GM18505 (cell line): Measurements from ENCODE around the gene ACAD11.
A peak's percentile ranks its signal among the peaks of the same experiment; 100 is the strongest.
"Not testable (repeated sequence)": the region's sequence is repeated elsewhere in the genome, so short reads cannot be mapped to it uniquely, and the experiment has no call there.

ENCODE experiments used
- ATAC-seq: cut with Tn5 transposase; IDR thresholded peaks from one replicate; pipeline ENCODE4 v1.9.1; 2021; ENCODE audit not compliant: unreplicated experiment
- POLR2A ChIP-seq: IDR thresholded peaks from 4 replicates; pipeline ENCODE4 v1.6.1; 2011; ENCODE audit warnings: borderline replicate concordance; ENCODE audit not compliant: insufficient read depth, insufficient read length; ENCODE audit errors: extremely low read depth

The ACAD11 gene

GRCh38 chr3:132564070-132564465 is 95.5 kb downstream of the ACAD11 start:
- ATAC-seq: no peak
- no peak for TF ChIP-seq POLR2A

- ATAC-seq: no peak
- TF ChIP-seq POLR2A: no peak
These were observed 96.1 kb downstream of the ACAD11 start for GRCh38 chr3:132563420-132564069.

- ATAC-seq: no peak
- TF ChIP-seq POLR2A: no peak
These were observed 98.6 kb downstream of the ACAD11 start for GRCh38 chr3:132561003-132561402.

GRCh38 chr3:132556508-132557159 is 103.0 kb downstream of the ACAD11 start:
- ATAC-seq: no peak
- no peak for TF ChIP-seq POLR2A

GRCh38 chr3:132556036-132556386 is 103.6 kb downstream of the ACAD11 start:
- not testable (repeated sequence) for ATAC-seq

GRCh38 chr3:132555306-132556035 is 104.1 kb downstream of the ACAD11 start:
- no peak for TF ChIP-seq POLR2A

GRCh38 chr3:132554437-132554836 is 105.2 kb downstream of the ACAD11 start:
- TF ChIP-seq POLR2A: no peak
- ATAC-seq: no peak

More at GRCh38 chr3:132555306-132556035, 104.1 kb downstream of the ACAD11 start:
- no peak for ATAC-seq

GRCh38 chr3:132553826-132554225 is 105.8 kb downstream of the ACAD11 start:
- no peak for TF ChIP-seq POLR2A
- no peak for ATAC-seq

- no peak for ATAC-seq
These were observed 108.9 kb downstream of the ACAD11 start for GRCh38 chr3:132550579-132551305.

GRCh38 chr3:132549890-132550578 is 109.6 kb downstream of the ACAD11 start:
- ATAC-seq: peak; percentile 77
- TF ChIP-seq POLR2A: no peak

More at GRCh38 chr3:132550579-132551305, 108.9 kb downstream of the ACAD11 start:
- no peak for TF ChIP-seq POLR2A

GRCh38 chr3:132549169-132549568 is 110.4 kb downstream of the ACAD11 start:
- TF ChIP-seq POLR2A: no peak
- no peak for ATAC-seq

- no peak for TF ChIP-seq POLR2A
- no peak for ATAC-seq
These were observed 114.1 kb downstream of the ACAD11 start for GRCh38 chr3:132545471-132545870.

GRCh38 chr3:132544130-132544529 is 115.5 kb downstream of the ACAD11 start:
- no peak for ATAC-seq
- no peak for TF ChIP-seq POLR2A
